Breast epithelium (tissue), 4 donors: ENCODE measurements around the gene FAP. TPM values are rescaled to one million over a fixed set of nuclear protein-coding genes. Genes with fewer than 3 reads are reported as not detected.

Source experiments
- DNase-seq, 2 donors: peaks; one replicate each; pipeline ENCODE4 v3.0.0-alpha.2; 2019; ENCODE audit warnings: low spot score in 2 of 2
- H3K27ac ChIP-seq, 2 donors: fragments of 200-600 bp; sonication (generic) in 1 of 2; one replicate each; pipeline ENCODE4 v1.5.1; 2016 to 2019; ENCODE audit warnings: mild to moderate bottlenecking in 1 of 2
- H3K27me3 ChIP-seq, 2 donors: fragments of 200-600 bp; sonication (generic) in 1 of 2; one replicate each; pipeline versions ENCODE4 v1.5.1 to v1.6.0; 2017 to 2019; ENCODE audit warnings: control low read depth in 1 of 2, mild to moderate bottlenecking in 1 of 2
- H3K36me3 ChIP-seq: fragments of 200-600 bp; one replicate; pipeline ENCODE4 v1.5.1; 2019
- H3K4me1 ChIP-seq, 2 donors: fragments of 200-600 bp; sonication (generic); one replicate each; pipeline ENCODE4 v1.5.1; 2016 to 2019; ENCODE audit warnings: control low read depth in 1 of 2
- H3K4me3 ChIP-seq, 3 donors: fragments of 200-600 bp; sonication (generic); 1 replicate in 2 of 3; 2 replicates in 1 of 3; pipeline ENCODE4 v1.5.1; 2016 to 2019; ENCODE audit warnings: mild to moderate bottlenecking in 3 of 3, moderate library complexity in 2 of 3
- H3K9me3 ChIP-seq, 2 donors: fragments of 200-600 bp; sonication (generic) in 1 of 2; one replicate each; pipeline ENCODE4 v1.5.1; 2016 to 2019; ENCODE audit warnings: control low read depth in 1 of 2
- CTCF ChIP-seq, 3 donors: fragments of 450-650 bp; IDR thresholded peaks; one replicate each; pipeline ENCODE4 v1.5.1; 2016 to 2017; ENCODE audit warnings: antibody characterized with exemption in 3 of 3, mild to moderate bottlenecking in 3 of 3, moderate library complexity in 3 of 3
- POLR2A ChIP-seq: fragments of 450-650 bp; IDR thresholded peaks from one replicate; pipeline ENCODE4 v1.6.1; 2016; ENCODE audit warnings: antibody characterized with exemption, mild to moderate bottlenecking, moderate library complexity
- POLR2AphosphoS5 ChIP-seq, 3 donors: sonication (generic); formaldehyde crosslinking; IDR thresholded peaks; one replicate each; pipeline ENCODE4 v1.6.1; 2017; ENCODE audit warnings: antibody characterized with exemption in 3 of 3
- intact Hi-C: fragments of 100-400 bp; cut with DNase I; formaldehyde crosslinking; loops from one replicate; pipeline ENCODE4 v1.15.1; 2023; ENCODE audit warnings: low total_unique reads
- total RNA-seq, 3 donors: library from RNA; depleted of rRNA; stranded (reverse); fragments of >200 nt; gene quantifications; one replicate each; pipeline ENCODE4 v1.1.0, GENCODE V29; 2016

FAP gene
- total RNA-seq, 3 donors from 2014 or later: 14.4 to 36.0 (median 22.4) TPM

- no peaks in the 10 kb centered on the region for H3K4me1 ChIP-seq
- TF ChIP-seq CTCF (IDR thresholded peaks at IDR 0.05) (no peak), POLR2AphosphoS5 (IDR thresholded peaks at IDR 0.05) (no peak)
- no peak overlapping the region for H3K4me3 ChIP-seq
- intact Hi-C loops: no loop called here
- no peaks in the 10 kb centered on the region for H3K36me3 ChIP-seq
- no peak overlapping the region for H3K27ac ChIP-seq
- H3K9me3 ChIP-seq: no peaks in the 10 kb centered on the region
- no peaks in the 10 kb centered on the region for H3K27me3 ChIP-seq
- DNase-seq: no peak
Observed at GRCh38 chr2:162184359-162184758, 58.9 kb downstream of the FAP start.

GRCh38 chr2:162182395-162182794, 60.9 kb downstream of the FAP start:
- no peaks in the 10 kb centered on the region for H3K27me3 ChIP-seq
- intact Hi-C loops: no loop called here
- H3K4me1 ChIP-seq: no peaks in the 10 kb centered on the region
- H3K4me3 ChIP-seq: no peak overlapping the region
- H3K9me3 ChIP-seq: no peaks in the 10 kb centered on the region
- no peaks in the 10 kb centered on the region for H3K36me3 ChIP-seq
- TF ChIP-seq CTCF (IDR thresholded peaks at IDR 0.05) (no peak), POLR2A (no peak), POLR2AphosphoS5 (IDR thresholded peaks at IDR 0.05) (no peak)
- no peak overlapping the region for H3K27ac ChIP-seq
- no peak for DNase-seq

GRCh38 chr2:162177301-162177700, 65.9 kb downstream of the FAP start:
- no peaks in the 10 kb centered on the region for H3K36me3 ChIP-seq

GRCh38 chr2:162175714-162176113, 67.5 kb downstream of the FAP start:
- no peak for DNase-seq
- TF ChIP-seq POLR2A (no peak), POLR2AphosphoS5 (IDR thresholded peaks at IDR 0.05) (no peak), CTCF (IDR thresholded peaks at IDR 0.05) (no peak)
- Histone ChIP-seq H3K27me3 (no peaks in the 10 kb centered on the region), H3K4me3 (no peak overlapping the region), H3K27ac (no peak overlapping the region), H3K4me1 (no peaks in the 10 kb centered on the region), H3K9me3 (no peaks in the 10 kb centered on the region), H3K36me3 (no peaks in the 10 kb centered on the region)
- intact Hi-C loops: no loop called here

More at GRCh38 chr2:162177301-162177700, 65.9 kb downstream of the FAP start:
- Histone ChIP-seq H3K9me3 (no peaks in the 10 kb centered on the region), H3K27me3 (no peaks in the 10 kb centered on the region), H3K27ac (no peak overlapping the region), H3K4me3 (no peak overlapping the region), H3K4me1 (no peaks in the 10 kb centered on the region)
- no peak for DNase-seq
- intact Hi-C loops: no loop called here
- no peak for TF ChIP-seq POLR2AphosphoS5 (IDR thresholded peaks at IDR 0.05)
- TF ChIP-seq POLR2A: no peak
- no peak for TF ChIP-seq CTCF (IDR thresholded peaks at IDR 0.05)

- intact Hi-C loops: no loop called here
- Histone ChIP-seq H3K4me1 (no peaks in the 10 kb centered on the region), H3K36me3 (no peaks in the 10 kb centered on the region), H3K4me3 (no peak overlapping the region), H3K27ac (no peak overlapping the region), H3K27me3 (no peaks in the 10 kb centered on the region), H3K9me3 (no peaks in the 10 kb centered on the region)
- DNase-seq: no peak
- TF ChIP-seq POLR2A (no peak), POLR2AphosphoS5 (IDR thresholded peaks at IDR 0.05) (no peak), CTCF (IDR thresholded peaks at IDR 0.05) (no peak)
Observed at GRCh38 chr2:162174746-162175145, 68.5 kb downstream of the FAP start.
